Neural progenitor cell (in vitro differentiated cells): ENCODE data around the gene CIDEC.

Experiments used
- EZH2 ChIP-seq: fragments of 200-600 bp; sonication (generic); IDR thresholded peaks from 2 replicates; pipeline ENCODE4 v1.6.1; 2017; ENCODE audit warnings: antibody characterized with exemption, mild to moderate bottlenecking, moderate library complexity
- EZH2phosphoT487 ChIP-seq: fragments of 200-600 bp; sonication (generic); IDR thresholded peaks from 2 replicates; pipeline ENCODE4 v1.6.1; 2017; ENCODE audit warnings: antibody characterized with exemption
- TF ChIP-seq, protein P1 (sequence below): fragments of 200-600 bp; sonication (generic); IDR thresholded peaks from 2 replicates; pipeline ENCODE4 v1.5.1; 2017; ENCODE audit warnings: antibody characterized with exemption, mild to moderate bottlenecking

DNA sequence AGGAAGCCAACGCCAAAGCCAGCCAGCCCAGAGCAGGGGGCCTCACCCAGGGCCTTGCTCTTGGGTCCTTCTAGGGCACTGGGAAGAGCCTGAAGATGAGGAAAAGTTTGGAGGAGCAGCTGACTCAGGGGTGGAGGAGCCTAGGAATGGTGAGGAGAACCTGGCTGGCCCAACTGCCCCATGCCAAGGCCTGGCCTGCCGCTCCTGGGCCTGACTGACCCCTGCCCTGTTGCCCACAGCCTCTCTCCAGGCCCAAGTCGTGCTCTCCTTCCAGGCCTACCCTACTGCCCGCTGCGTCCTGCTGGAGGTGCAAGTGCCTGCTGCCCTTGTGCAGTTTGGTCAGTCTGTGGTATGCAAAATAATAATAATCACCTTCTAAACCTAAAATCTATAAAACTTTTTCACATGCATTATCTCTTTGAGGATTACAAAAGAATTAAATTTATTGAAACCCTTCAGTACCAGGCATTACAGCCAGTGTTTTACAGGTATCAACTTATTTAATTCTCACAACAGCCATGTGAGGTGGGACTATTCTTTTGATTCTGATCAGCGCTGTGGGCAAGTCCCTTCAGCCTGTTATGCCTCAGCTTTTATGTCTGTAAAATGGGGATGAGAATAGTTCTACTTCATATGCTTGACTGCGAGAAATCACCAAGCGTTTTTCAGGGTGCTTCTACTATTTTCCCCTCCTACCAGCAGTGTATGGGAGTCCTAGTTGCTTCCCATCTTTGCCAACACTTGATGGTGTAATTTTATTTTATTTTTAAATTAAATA lies 38.4 kb upstream of the CIDEC start:
- TF ChIP-seq, protein P1, sequence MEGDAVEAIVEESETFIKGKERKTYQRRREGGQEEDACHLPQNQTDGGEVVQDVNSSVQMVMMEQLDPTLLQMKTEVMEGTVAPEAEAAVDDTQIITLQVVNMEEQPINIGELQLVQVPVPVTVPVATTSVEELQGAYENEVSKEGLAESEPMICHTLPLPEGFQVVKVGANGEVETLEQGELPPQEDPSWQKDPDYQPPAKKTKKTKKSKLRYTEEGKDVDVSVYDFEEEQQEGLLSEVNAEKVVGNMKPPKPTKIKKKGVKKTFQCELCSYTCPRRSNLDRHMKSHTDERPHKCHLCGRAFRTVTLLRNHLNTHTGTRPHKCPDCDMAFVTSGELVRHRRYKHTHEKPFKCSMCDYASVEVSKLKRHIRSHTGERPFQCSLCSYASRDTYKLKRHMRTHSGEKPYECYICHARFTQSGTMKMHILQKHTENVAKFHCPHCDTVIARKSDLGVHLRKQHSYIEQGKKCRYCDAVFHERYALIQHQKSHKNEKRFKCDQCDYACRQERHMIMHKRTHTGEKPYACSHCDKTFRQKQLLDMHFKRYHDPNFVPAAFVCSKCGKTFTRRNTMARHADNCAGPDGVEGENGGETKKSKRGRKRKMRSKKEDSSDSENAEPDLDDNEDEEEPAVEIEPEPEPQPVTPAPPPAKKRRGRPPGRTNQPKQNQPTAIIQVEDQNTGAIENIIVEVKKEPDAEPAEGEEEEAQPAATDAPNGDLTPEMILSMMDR: no peak
- TF ChIP-seq EZH2phosphoT487 (no peak), EZH2 (no peak)
